GM12892 (cell line): Measurements from ENCODE around the gene EPHA10.

Source experiments
- POLR2A ChIP-seq: IDR thresholded peaks from 2 replicates; pipeline ENCODE4 v1.6.1; 2011; ENCODE audit warnings: low read depth, low read length, control low read depth
- POLR2AphosphoS5 ChIP-seq: IDR thresholded peaks from 2 replicates; pipeline ENCODE4 v1.6.1; 2011; ENCODE audit warnings: low read depth, low read length, control low read depth
- TAF1 ChIP-seq: IDR thresholded peaks from 2 replicates; pipeline ENCODE4 v1.6.1; 2011; ENCODE audit warnings: low read depth, mild to moderate bottlenecking, control low read depth, low read length, borderline replicate concordance

GRCh38 chr1:37723072-37723389 lies 41.9 kb downstream of the EPHA10 start:
- TF ChIP-seq TAF1 = no peak
- TF ChIP-seq POLR2A = no peak
- no peak for TF ChIP-seq POLR2AphosphoS5
